B cell (primary cell): ENCODE measurements around the gene PRSS50. TPM values are rescaled to one million over a fixed set of nuclear protein-coding genes. Genes with fewer than 3 reads are reported as not detected.

Source experiments
- ATAC-seq: fragments of 200-7000 bp; cut with Tn5 transposase; one replicate; pipeline ENCODE4 v1.10.0; 2021; ENCODE audit warnings: low read depth, mild to moderate bottlenecking, moderate number of reproducible peaks, moderate library complexity
- CTCF ChIA-PET: fragments of 350-600 bp; sonication (Branson Sonifier 250); formaldehyde crosslinking; loops from one replicate; lab custom pipeline; 2021; ENCODE audit warnings: antibody characterized with exemption, inconsistent platforms; lab: Charles Lee
- POLR2A ChIA-PET: fragments of 350-600 bp; sonication (Branson Sonifier 250); formaldehyde crosslinking; loops from one replicate; lab custom pipeline; 2021; ENCODE audit warnings: antibody characterized with exemption; lab: Charles Lee
- DNase-seq: peaks from one replicate; pipeline ENCODE4 v3.0.0; 2013
- H2AFZ ChIP-seq: 2 replicates; pipeline ENCODE4 v1.6.1; 2012; ENCODE audit warnings: mild to moderate bottlenecking, low read depth, low read length; ENCODE audit not compliant: insufficient read depth, poor library complexity, severe bottlenecking
- H3K27ac ChIP-seq, 2 donors: 1 replicate in 1 of 2; 2 replicates in 1 of 2; pipeline ENCODE4 v1.5.1; 2012 to 2013; ENCODE audit warnings: low read length in 2 of 2, mild to moderate bottlenecking in 2 of 2, moderate library complexity in 1 of 2
- H3K27me3 ChIP-seq, 4 experiments: fragments of 200-600 bp in 1 of 4; sonication (generic) in 1 of 4; replicated peaks in 1 of 4; 1 replicate in 2 of 4; 2 replicates in 2 of 4; pipeline versions ENCODE4 v1.6.1 to v1.7.0; 2013 to 2016; ENCODE audit warnings: low read length in 3 of 4, mild to moderate bottlenecking in 2 of 4, mixed read lengths in 1 of 4, moderate library complexity in 1 of 4; ENCODE audit not compliant: insufficient read depth in 4 of 4, control insufficient read depth in 3 of 4; ENCODE audit errors: control extremely low read depth in 1 of 4
- H3K36me3 ChIP-seq, 2 experiments: replicated peaks in 1 of 2; 1 replicate in 1 of 2; 2 replicates in 1 of 2; pipeline versions ENCODE4 v1.6.1 to v1.7.1; 2013; ENCODE audit warnings: low read length in 1 of 2; ENCODE audit not compliant: insufficient read depth in 2 of 2, control insufficient read depth in 1 of 2; ENCODE audit errors: control extremely low read depth in 1 of 2, extremely low read depth in 1 of 2
- H3K4me1 ChIP-seq, 2 donors: fragments of 200-600 bp in 1 of 2; sonication (generic) in 1 of 2; 1 replicate in 1 of 2; 2 replicates in 1 of 2; pipeline versions ENCODE4 v1.5.1 to v1.6.1; 2013 to 2017; ENCODE audit warnings: low read length in 2 of 2; ENCODE audit not compliant: control insufficient read depth in 2 of 2, insufficient read depth in 2 of 2
- H3K4me2 ChIP-seq: replicated peaks from 2 replicates; pipeline ENCODE3; 2012; ENCODE audit warnings: mild to moderate bottlenecking, low read depth, low read length; ENCODE audit not compliant: poor library complexity, severe bottlenecking
- H3K4me3 ChIP-seq, 5 experiments: fragments of 200-600 bp in 1 of 5; sonication (generic) in 1 of 5; 1 replicate in 3 of 5; 2 replicates in 2 of 5; pipeline versions ENCODE4 v1.5.1 to v1.7.0; 2011 to 2016; ENCODE audit warnings: low read length in 4 of 5, mild to moderate bottlenecking in 4 of 5, low read depth in 2 of 5, control low read depth in 1 of 5, moderate library complexity in 1 of 5; ENCODE audit not compliant: insufficient read depth in 1 of 5; ENCODE audit errors: control extremely low read depth in 1 of 5, extremely low read depth in 1 of 5
- H3K79me2 ChIP-seq: fragments of 200-600 bp; sonication (generic); one replicate; pipeline ENCODE4 v1.6.0; 2016; ENCODE audit warnings: low read length; ENCODE audit not compliant: control insufficient read depth, insufficient read depth
- H3K9ac ChIP-seq: fragments of 200-600 bp; sonication (generic); 2 replicates; pipeline ENCODE4 v1.6.1; 2017; ENCODE audit warnings: mild to moderate bottlenecking, low read length, moderate library complexity
- H3K9me3 ChIP-seq, 3 donors: one replicate each; pipeline versions ENCODE4 v1.6.1 to v1.7.1; 2013; ENCODE audit warnings: low read length in 2 of 3; ENCODE audit not compliant: control insufficient read depth in 2 of 3, insufficient read depth in 1 of 3; ENCODE audit errors: control extremely low read depth in 1 of 3
- H4K20me1 ChIP-seq: 2 replicates; pipeline ENCODE4 v1.6.0; 2012; ENCODE audit warnings: mild to moderate bottlenecking, low read length; ENCODE audit not compliant: insufficient read depth, control insufficient read depth, poor library complexity, severe bottlenecking
- H3K27ac Mint-ChIP-seq: one replicate; pipeline ENCODE4 v1.8.0; 2021; ENCODE audit warnings: mixed read lengths
- H3K27me3 Mint-ChIP-seq: one replicate; pipeline ENCODE4 v1.8.0; 2021; ENCODE audit warnings: mixed read lengths
- H3K4me1 Mint-ChIP-seq: one replicate; pipeline ENCODE4 v1.8.0; 2021; ENCODE audit warnings: mixed read lengths
- H3K4me3 Mint-ChIP-seq: one replicate; pipeline ENCODE4 v1.8.0; 2021; ENCODE audit warnings: mixed read lengths
- H3K9me3 Mint-ChIP-seq: one replicate; pipeline ENCODE4 v1.8.0; 2022; ENCODE audit warnings: mixed read lengths; ENCODE audit not compliant: insufficient read depth
- CTCF ChIP-seq: fragments of 200-600 bp; IDR thresholded peaks from one replicate; pipeline ENCODE4 v1.8.0; 2022; ENCODE audit warnings: antibody characterized with exemption, mild to moderate bottlenecking
- EZH2 ChIP-seq: IDR thresholded peaks from 2 replicates; pipeline ENCODE4 v1.6.1; 2012; ENCODE audit warnings: borderline replicate concordance, low read depth, mild to moderate bottlenecking, moderate library complexity, low read length; ENCODE audit not compliant: insufficient read depth, poor library complexity, severe bottlenecking
- WGBS: methylation state at CpG from one replicate; pipeline ENCODE4 v1.1.5; 2013; ENCODE audit warnings: missing lambda C conversion rate; ENCODE audit not compliant: insufficient coverage; 5-methylcytosine and 5-hydroxymethylcytosine counted together
- intact Hi-C: fragments of 100-400 bp; cut with micrococcal nuclease; formaldehyde crosslinking; loops from one replicate; pipeline ENCODE4 v1.10.0; 2022
- polyA plus RNA-seq: library from polyadenylated mRNA; depleted of rRNA; stranded (reverse); fragments of >200 nt; gene quantifications from 2 replicates; pipeline ENCODE4 v1.2.3, GENCODE V29; 2012
- total RNA-seq, 2 donors: library from RNA; stranded (reverse); fragments of 120-200 nt in 1 of 2; gene quantifications; 1 replicate in 1 of 2; 2 replicates in 1 of 2; pipeline versions ENCODE4 v1.2.3 to v1.2.4, GENCODE V29; 2013 to 2022

PRSS50 gene
- total and polyA plus RNA-seq, 2 donors (not counting 1 experiment from before 2014, with no cell fraction given): 0.09 to 0.10 TPM

- no peak overlapping the region for H3K27ac Mint-ChIP-seq
- Histone ChIP-seq H3K36me3 (no peaks in the 10 kb centered on the region), H4K20me1 (no peaks in the 10 kb centered on the region), H3K9me3 (no peaks in the 10 kb centered on the region), H3K27me3 (no peaks in the 10 kb centered on the region), H3K4me3 (no peak overlapping the region), H3K79me2 (no peaks in the 10 kb centered on the region), H3K9ac (no peak overlapping the region), H2AFZ (no peak overlapping the region), H3K4me1 (no peaks in the 10 kb centered on the region), H3K27ac (no peak overlapping the region), H3K4me2 (no peak overlapping the region)
- H3K4me3 Mint-ChIP-seq: no peak overlapping the region
- peaks cover 18% of the 10 kb centered on the region for H3K27me3 Mint-ChIP-seq
- DNase-seq: no peak
- ChIA-PET POLR2A (no interaction called here), CTCF (no interaction called here)
- TF ChIP-seq EZH2 (no peak), CTCF (no peak)
- no peaks in the 10 kb centered on the region for H3K4me1 Mint-ChIP-seq
- intact Hi-C loops: no loop called here
- no peaks in the 10 kb centered on the region for H3K9me3 Mint-ChIP-seq
- WGBS: 88% methylated on average over 3 of the region's 4 CpGs
- no peak for ATAC-seq
Observed at GRCh38 chr3:46734773-46735172, 17.1 kb upstream of the PRSS50 start.

GRCh38 chr3:46733026-46733800 is 15.5 kb upstream of the PRSS50 start:
- H3K27me3 ChIP-seq: peaks cover 0 to 3% (median 2%) of the 10 kb centered on the region in 4 experiments
- H3K79me2 ChIP-seq: no peaks in the 10 kb centered on the region
- no peaks in the 10 kb centered on the region for H3K9me3 Mint-ChIP-seq
- H3K4me3 ChIP-seq: no peak overlapping the region
- H3K4me2 ChIP-seq: no peak overlapping the region
- no peaks in the 10 kb centered on the region for H3K36me3 ChIP-seq
- no peak overlapping the region for H3K27ac ChIP-seq
- intact Hi-C loops: no loop called here
- no peaks in the 10 kb centered on the region for H3K9me3 ChIP-seq
- DNase-seq (no peak), ATAC-seq (no peak)
- H3K9ac ChIP-seq: no peak overlapping the region
- H2AFZ ChIP-seq: no peak overlapping the region
- peaks cover 16% of the 10 kb centered on the region for H3K27me3 Mint-ChIP-seq
- no peak overlapping the region for H3K27ac Mint-ChIP-seq
- no peak for TF ChIP-seq CTCF
- TF ChIP-seq EZH2: no peak
- H4K20me1 ChIP-seq: no peaks in the 10 kb centered on the region
- H3K4me1 Mint-ChIP-seq: no peaks in the 10 kb centered on the region
- CTCF ChIA-PET: no interaction called here
- POLR2A ChIA-PET: no interaction called here
- WGBS: 89% methylated on average over 7 of the region's 9 CpGs
- H3K4me1 ChIP-seq: no peaks in the 10 kb centered on the region
- H3K4me3 Mint-ChIP-seq: no peak overlapping the region
